Mammary epithelial cell (primary cell): ENCODE results near the gene PATE4.

Source experiments
- CTCF ChIP-seq, 2 donors: IDR thresholded peaks in 1 of 2; conservative IDR thresholded peaks in 1 of 2; 2 replicates each; pipeline ENCODE4 v1.5.1; 2011 to 2012; ENCODE audit warnings: inconsistent platforms in 2 of 2, low read length in 2 of 2, mild to moderate bottlenecking in 2 of 2, control low read depth in 1 of 2, low read depth in 1 of 2; ENCODE audit not compliant: insufficient read depth in 1 of 2; ENCODE audit errors: extremely low read depth in 1 of 2
- EZH2 ChIP-seq: IDR thresholded peaks from 2 replicates; pipeline ENCODE4 v1.6.1; 2012; ENCODE audit warnings: low read length, inconsistent platforms, borderline replicate concordance

DNA sequence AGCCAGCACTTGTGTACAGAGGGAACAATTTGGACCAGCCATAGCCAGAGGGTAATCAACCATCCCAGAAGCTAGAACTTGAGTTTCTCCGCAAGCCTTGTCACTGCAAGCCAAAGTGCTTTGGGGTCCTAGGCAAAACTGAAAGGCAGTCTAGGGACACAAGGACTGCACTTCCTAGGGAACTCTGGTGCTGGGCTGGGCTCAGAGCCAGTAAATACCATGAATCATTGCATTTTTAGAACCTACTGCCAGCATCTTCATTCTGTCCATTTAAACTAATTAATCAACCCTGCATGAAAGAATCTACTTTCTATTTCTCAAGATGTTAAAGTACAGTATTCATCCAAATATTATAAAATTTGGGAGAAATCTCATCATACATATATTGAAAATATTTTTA is 25.2 kb upstream of the PATE4 start:
- TF ChIP-seq CTCF (conservative IDR thresholded peaks at IDR 0.05 in 1 of 2, IDR thresholded peaks at IDR 0.05 in 1 of 2; ENCODE audit: extremely low read depth in 1 of 2, insufficient read depth in 1 of 2, low read depth in 1 of 2, low read length in 2 of 2) = no peak
- TF ChIP-seq EZH2 = no peak
